AG20443 (cell line): Measurements from ENCODE around the gene GEN1.

ENCODE experiments used
- DNase-seq: peaks from one replicate; pipeline ENCODE4 v3.0.0; 2012; ENCODE audit warnings: low spot score, mixed read lengths

The GEN1 gene

DNA sequence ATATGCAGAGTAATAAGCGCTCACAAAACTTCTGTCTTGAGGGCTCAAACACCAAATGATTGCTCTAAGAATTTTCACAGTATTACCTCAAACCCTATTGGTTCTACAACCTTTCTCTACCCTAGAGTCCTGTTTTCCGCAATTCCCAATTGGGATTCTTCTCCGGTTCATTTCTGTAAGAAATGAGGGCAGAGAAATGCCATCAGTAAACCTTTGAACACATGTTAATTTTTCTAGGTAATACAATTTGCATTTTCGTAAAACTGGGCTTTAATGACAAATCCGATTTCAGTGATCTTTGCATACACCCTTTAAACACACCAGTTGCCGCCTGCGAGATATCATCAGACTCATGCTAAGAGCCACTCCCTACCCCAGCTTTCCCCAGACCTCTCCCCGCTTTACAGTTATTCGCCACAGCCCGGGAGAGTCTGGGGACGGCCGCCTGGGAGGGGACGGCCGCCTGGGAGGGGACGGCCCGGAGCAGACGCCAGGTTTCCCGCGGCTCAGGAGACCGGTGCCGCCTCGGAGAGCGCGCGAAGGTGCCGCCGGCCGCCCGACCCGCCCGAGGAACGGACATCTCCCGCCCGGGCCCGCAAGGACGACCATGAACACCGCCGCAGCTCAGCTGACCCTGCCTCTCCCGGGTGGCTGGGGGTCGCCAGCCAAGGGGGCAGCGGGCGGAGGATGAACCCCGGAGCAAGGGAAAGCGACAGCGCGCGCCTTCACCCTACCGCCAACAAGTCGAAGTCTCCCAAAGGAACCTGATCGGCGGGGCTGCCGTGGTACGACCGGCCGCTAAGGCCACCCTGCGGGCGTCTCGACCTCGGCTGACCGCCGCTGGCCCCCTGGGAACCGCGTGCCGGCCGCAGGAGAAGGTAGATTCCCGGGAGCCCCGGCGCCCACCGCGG, 791 bp upstream of the GEN1 start:
- DNase-seq, result peak; percentile 54

DNA sequence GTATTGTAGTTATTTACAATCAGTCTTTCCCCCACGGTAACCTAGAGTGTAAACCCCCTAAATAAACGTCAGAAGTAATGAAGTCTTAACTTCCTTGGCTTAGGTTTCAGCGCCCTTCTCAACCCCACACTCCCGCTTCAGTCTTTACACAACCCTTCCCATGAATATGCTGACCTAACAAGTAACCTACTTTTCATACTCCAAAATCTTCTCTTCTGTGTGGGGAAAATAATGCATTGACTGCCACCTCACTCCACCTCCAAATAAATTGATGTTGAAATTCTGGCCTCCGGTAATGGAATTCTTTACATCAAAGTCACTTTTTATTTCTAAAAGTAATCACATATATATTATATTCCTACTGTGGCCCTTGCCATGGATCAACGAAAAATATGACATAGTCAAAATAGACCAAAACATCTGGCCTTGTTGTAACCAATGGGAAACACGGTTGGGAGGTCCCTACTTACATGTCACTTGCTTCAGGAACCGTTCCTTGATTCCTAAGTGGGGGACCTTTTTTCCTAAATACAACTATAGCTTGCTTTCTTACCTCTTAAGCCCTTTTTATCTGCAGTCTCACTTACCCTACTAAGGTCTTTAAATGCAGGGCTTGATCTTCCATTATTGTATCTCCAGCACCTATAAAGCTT, 961 bp downstream of the GEN1 start:
- no peak for DNase-seq

GRCh38 chr2:17756668-17757067, 2.7 kb downstream of the GEN1 start:
- DNase-seq, result no peak

- peak; percentile 19 for DNase-seq
Measured at GRCh38 chr2:17757321-17757720, 3.4 kb downstream of the GEN1 start.

DNA sequence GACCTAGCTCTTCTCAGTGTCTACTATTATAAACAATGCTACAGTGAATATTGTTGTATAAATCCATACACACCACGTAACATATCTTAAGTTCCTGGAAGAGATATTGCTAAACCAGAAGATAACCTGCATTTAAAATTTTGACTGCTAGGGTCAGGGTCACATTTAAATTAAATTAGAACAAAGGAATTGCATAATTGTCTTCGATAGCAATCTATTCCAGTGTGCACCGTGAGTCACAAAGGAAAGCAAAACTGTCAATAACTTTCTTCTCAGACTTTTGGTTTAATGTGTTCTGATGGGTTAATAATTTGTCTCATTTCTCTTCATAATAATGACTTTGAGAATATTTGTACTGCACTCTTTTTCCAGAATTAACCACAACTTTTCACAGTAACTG, 4.2 kb downstream of the GEN1 start:
- no peak for DNase-seq

DNA sequence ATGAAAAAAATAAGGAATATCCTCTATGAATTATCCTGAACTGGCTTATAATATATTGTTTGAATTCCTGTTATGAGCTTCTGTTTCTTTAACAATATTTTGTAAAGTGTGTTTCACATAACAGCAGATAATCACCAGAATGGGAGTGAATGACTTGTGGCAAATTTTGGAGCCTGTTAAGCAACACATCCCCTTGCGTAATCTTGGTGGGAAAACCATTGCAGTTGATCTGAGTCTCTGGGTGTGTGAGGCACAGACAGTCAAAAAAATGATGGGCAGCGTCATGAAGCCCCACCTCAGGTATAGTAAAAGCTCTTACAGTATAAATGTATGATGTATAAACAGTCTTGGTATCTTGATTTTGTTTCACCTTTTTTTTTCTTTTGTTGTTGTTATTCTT, 5.9 kb downstream of the GEN1 start:
- peak; percentile 12 for DNase-seq

GRCh38 chr2:17762451-17762850, 8.5 kb downstream of the GEN1 start:
- DNase-seq, result no peak

DNA sequence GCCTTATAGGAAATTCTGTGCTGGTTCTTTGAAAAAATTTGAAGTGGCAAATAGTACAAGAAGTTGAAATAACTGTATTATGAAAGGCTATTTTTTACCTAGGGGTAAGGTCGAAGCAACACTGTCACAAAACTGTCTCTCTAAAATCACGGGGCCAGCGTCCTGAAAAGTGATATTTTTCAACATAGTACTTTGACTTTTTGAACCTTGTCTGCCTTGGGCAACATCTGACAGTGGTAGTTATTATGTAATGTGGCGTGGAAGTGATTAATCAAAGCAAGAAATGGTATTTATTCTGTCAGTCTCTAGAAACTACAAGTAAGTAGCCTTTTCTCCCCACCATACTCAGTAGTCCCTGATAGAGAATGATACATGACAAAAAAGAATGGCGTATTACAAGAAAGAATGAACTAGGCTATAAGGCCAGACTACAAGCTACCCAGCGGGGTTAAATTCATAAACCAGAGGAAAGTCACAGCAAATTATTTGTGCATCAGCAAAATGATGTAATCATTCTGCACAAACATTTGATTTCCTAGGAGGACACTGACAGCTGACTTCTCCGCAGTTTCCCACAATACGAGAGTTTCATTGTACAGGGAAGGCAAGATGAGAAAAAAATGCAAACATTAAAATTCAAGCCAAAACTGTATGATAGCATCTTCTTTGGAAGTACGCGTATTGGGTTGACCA, 9.8 kb downstream of the GEN1 start:
- DNase-seq, result no peak

DNA sequence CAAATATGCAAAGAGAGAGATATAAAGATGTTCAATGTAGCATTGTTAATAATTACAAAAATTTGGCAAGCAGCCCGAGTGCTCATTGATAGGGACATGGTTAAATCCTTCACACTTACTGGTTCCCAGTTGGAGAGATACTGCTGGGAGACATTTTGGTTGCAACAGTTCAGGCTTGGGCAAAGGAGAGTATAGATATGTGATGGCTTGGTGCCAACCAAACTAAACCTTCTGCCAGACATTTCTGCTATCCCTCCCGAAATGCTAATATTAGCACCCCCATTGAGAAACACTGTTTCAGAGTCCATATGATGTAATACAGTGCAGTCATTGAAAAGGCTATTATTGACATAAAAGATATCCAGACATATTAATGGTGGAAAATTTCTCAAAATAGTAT, 11.5 kb downstream of the GEN1 start:
- DNase-seq, result no peak

DNA sequence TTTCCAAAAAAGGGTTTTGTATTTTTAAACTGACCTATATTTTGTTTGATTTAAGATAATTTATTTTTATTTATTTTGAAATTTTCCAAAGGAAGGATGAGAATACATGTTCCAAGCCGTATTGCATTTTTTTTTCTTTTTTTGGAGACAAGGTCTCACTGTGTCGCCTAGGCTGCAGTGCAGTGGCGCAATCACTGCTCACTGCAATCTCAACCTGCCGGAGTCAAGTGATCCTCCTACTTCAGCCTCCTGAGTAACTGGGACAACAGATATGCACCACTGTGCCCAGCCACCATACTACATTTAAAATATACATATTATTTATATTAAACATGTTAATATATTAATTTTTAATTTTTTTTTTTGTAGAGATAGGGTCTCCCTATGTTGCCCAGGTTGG, 15.0 kb downstream of the GEN1 start:
- no peak for DNase-seq

DNA sequence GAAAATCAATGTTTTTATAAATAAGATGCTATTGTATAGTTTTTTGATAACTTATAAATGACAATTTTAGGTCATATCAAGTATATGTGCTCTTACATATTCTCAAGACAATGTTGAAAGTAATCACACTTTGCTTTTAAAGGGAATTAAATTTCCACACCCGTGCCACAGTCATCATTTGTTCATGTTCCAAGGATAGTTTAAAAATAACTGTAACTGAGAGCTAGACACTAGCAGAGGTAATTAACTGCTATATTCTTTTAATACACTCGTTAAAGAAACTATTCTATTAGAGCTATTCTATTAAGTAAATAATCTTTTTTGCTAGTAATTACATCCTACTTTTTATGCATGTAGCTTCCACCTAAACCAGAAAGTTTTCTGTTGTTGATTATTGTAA, 18.0 kb downstream of the GEN1 start:
- DNase-seq, result no peak

- no peak for DNase-seq
Measured at GRCh38 chr2:17772532-17772931, 18.6 kb downstream of the GEN1 start.

DNA sequence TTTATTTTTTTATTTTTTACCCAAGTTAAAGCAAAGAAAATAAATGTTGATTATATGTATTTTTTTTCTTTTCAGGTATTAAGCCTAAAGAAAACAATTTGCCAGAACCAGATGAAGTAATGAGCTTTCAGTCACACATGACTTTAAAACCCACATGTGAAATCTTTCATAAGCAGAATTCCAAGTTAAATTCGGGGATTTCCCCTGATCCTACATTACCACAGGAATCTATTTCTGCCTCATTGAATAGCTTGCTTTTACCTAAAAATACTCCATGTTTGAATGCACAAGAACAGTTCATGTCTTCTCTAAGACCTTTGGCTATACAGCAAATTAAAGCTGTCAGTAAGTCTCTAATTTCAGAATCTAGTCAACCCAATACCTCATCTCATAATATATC, 26.6 kb downstream of the GEN1 start:
- no peak for DNase-seq

- DNase-seq, result no peak
Measured at GRCh38 chr2:17781482-17781881, 27.5 kb downstream of the GEN1 start.

DNA sequence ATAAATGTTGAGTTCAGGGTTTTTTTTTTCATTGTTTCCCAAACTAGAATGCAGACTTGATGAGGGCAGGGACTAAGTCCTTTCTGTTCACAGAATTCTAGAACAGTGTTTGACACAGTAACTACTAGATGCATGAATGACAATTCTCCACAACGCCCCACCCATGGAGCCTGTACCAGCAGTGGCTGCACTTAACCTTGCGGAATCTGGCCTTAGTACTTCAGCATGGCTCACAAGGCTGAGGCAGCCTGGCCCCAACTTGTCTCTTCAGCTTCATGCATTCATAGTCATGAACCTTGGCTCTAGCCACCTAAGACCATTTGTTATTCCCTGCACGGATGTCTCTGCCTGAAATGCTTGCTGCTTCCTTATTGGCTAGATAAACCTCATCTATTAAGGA, 32.8 kb downstream of the GEN1 start:
- no peak for DNase-seq

- no peak for DNase-seq
Measured at GRCh38 chr2:17788773-17789172, 34.8 kb downstream of the GEN1 start.

DNA sequence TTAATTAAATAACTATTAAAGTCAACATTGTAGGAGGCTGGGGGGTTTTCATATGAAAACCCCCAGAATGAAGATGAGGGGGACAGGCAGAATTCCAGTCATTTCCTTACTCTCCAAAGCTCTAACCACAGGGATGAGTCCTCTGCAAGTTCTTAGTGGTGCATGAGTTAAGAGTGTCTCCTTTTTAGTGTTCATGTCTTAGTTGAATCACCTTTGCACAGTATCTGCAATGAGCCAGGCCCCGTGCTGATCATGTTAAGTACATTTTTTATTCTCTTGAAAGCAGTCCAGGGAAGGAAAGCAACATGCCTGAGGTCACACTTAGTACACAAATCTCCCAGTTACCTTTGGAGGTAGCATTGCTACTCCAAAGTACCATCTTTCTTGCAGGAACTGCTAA, 36.6 kb downstream of the GEN1 start:
- DNase-seq, result no peak

DNA sequence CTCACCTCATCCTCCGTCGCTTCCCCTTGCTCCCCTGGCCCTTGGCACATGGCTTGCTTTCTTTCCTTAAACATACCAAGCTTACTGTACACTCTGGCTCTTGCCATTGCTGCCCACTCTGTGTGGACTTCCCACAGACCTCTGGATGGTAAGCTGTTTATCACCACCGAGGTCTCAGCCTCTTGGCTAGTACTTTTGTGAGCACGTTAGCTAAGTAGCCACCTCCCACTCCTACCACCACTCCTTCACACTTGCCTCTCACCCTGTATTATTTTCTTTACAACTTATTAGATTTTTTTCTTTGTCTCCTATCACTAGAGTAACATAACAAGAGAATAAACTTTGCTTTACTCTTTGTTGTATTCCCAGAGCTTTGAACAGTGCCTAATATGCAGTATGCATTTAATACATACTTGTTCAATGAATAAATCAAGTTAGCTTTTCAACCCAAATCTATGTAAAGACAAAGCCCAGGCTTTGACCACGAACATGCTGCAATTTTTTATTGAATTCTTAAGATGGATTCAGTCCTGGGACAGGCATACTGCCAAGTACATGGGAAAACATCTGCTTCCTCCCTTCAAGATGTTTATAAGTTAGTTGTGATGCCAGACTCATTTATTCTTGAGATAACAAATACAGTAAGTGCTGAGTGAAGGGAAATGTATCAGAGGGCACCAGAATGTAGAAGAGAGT, 37.3 kb downstream of the GEN1 start:
- DNase-seq, result no peak

DNA sequence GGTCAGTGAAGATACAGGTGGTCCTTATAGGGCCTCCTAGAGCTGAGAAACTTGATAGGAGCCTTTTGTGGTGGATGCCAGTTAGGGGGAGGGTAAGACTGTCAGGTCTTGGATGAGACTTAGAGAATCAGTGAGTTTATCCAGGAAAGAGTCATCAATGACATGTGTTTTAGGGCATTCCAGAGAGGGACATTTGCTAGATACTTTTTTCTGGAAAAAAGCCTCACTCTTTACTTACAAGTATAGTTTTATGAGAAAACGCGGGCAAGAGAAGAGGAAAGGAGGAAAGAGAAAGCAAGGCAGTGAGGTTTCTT, 37.8 kb downstream of the GEN1 start:
- no peak for DNase-seq

GRCh38 chr2:17792515-17792914, 38.6 kb downstream of the GEN1 start:
- DNase-seq, result no peak

DNA sequence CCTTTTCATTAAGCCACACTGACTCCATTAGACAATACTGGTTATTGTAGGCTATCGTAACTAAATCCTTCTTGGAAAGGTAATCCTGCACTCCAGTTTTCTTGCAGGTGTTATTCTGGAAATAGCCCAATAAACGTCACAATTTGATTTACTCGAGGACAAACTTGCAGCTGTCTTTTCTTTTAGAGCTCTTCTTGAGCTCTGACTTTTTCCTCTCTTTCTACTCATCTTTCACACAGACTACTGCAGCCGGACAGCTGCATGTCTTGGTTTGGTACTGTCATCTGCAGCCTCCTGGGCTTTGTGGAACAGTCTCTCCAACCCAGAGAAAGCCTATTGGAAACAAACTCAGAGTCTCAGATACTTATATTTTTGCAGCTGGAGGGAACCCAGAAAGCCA, 39.4 kb downstream of the GEN1 start:
- no peak for DNase-seq

DNA sequence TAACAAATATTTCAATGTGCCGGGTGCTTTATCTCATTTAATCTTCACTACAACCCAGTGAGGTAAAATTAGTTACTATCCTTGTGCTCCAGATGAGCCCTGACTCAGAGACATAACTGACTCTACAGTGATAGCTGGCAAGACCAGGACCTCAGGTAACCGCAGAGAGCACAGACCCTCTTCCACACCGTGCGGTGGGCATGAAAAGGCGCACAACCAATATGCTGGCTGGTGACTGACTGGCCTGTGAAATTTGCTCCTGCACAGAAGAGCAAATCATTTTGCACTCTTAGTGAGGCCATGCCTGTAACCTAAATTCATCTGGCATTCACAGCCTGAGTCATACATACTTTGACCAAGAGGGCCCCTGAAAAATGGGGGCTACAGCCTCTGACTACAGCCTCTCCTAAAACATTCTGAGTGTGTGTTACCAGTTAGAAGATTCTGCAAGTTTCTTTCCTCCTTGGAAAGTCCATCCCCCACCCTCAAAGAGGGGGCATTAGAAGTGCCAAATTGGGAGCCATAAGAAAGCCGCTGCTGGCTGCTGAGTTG, 39.9 kb downstream of the GEN1 start:
- no peak for DNase-seq
